Tibial artery (tissue), 4 donors: ENCODE measurements around the gene PNRC1.
"Not testable (repeated sequence)": the region's sequence is repeated elsewhere in the genome, so short reads cannot be mapped to it uniquely, and the experiment has no call there.

Source experiments
- DNase-seq, 2 donors: peaks; one replicate each; pipeline ENCODE4 v3.0.0-alpha.2; 2019
- H3K27ac ChIP-seq, 2 donors: fragments of 200-600 bp; sonication (generic) in 1 of 2; 1 replicate in 1 of 2; 2 replicates in 1 of 2; pipeline ENCODE4 v1.5.1; 2018 to 2019; ENCODE audit warnings: mild to moderate bottlenecking in 1 of 2
- H3K27me3 ChIP-seq, 2 donors: fragments of 200-600 bp; sonication (generic) in 1 of 2; one replicate each; pipeline versions ENCODE4 v1.5.1 to v1.6.0; 2016 to 2019
- H3K36me3 ChIP-seq, 3 donors: fragments of 200-600 bp; sonication (generic) in 2 of 3; one replicate each; pipeline ENCODE4 v1.5.1; 2016 to 2019; ENCODE audit warnings: mild to moderate bottlenecking in 2 of 3
- H3K4me1 ChIP-seq, 4 donors: fragments of 200-600 bp; sonication (generic) in 2 of 4; 1 replicate in 3 of 4; 2 replicates in 1 of 4; pipeline ENCODE4 v1.5.1; 2016 to 2019
- H3K4me3 ChIP-seq, 2 donors: fragments of 200-600 bp; sonication (generic) in 1 of 2; 1 replicate in 1 of 2; 2 replicates in 1 of 2; pipeline ENCODE4 v1.5.1; 2018 to 2019; ENCODE audit warnings: mild to moderate bottlenecking in 2 of 2
- H3K9me3 ChIP-seq, 3 donors: fragments of 200-600 bp; sonication (generic) in 1 of 3; one replicate each; pipeline ENCODE4 v1.5.1; 2016 to 2019
- CTCF ChIP-seq, 2 experiments: fragments of 200-600 bp in 1 of 2; fragments of 450-650 bp in 1 of 2; IDR thresholded peaks; one replicate each; pipeline ENCODE4 v1.5.1; 2017 to 2019; ENCODE audit warnings: antibody characterized with exemption in 2 of 2, mild to moderate bottlenecking in 1 of 2, moderate library complexity in 1 of 2
- intact Hi-C: fragments of 100-400 bp; cut with DNase I; formaldehyde crosslinking; loops from one replicate; pipeline ENCODE4 v1.15.0; 2023; ENCODE audit warnings: low total_unique reads

The PNRC1 gene

GRCh38 chr6:89063881-89064280 lies 16.7 kb upstream of the PNRC1 start:
- TF ChIP-seq CTCF (IDR thresholded peaks at IDR 0.05): no peak
- no peak overlapping the region for H3K4me3 ChIP-seq
- intact Hi-C loops: no loop called here
- no peaks in the 10 kb centered on the region for H3K9me3 ChIP-seq
- H3K27ac ChIP-seq: no peak overlapping the region
- DNase-seq: no peak
- H3K36me3 ChIP-seq: no peaks in the 10 kb centered on the region
- H3K4me1 ChIP-seq: no peaks in the 10 kb centered on the region
- no peaks in the 10 kb centered on the region for H3K27me3 ChIP-seq

GRCh38 chr6:89064931-89065330 lies 15.6 kb upstream of the PNRC1 start:
- H3K4me1 ChIP-seq, H3K36me3 ChIP-seq, H3K9me3 ChIP-seq, H3K27me3 ChIP-seq, H3K4me3 ChIP-seq, intact Hi-C loops, H3K27ac ChIP-seq, DNase-seq: not testable (repeated sequence)

- H3K27me3 ChIP-seq, H3K4me1 ChIP-seq, DNase-seq, intact Hi-C loops, H3K36me3 ChIP-seq, H3K4me3 ChIP-seq, H3K27ac ChIP-seq, H3K9me3 ChIP-seq: not testable (repeated sequence)
Measured at GRCh38 chr6:89066121-89066520, 14.4 kb upstream of the PNRC1 start.

- TF ChIP-seq CTCF (IDR thresholded peaks at IDR 0.05): no peak
- Histone ChIP-seq H3K27ac (no peak overlapping the region), H3K4me3 (no peak overlapping the region), H3K27me3 (no peaks in the 10 kb centered on the region), H3K4me1 (no peaks in the 10 kb centered on the region), H3K36me3 (no peaks in the 10 kb centered on the region), H3K9me3 (no peaks in the 10 kb centered on the region)
- intact Hi-C loops: no loop called here
- no peak for DNase-seq
Measured at GRCh38 chr6:89066940-89067646, 13.5 kb upstream of the PNRC1 start.

- intact Hi-C loops: no loop called here
- H3K27me3 ChIP-seq: no peaks in the 10 kb centered on the region
- H3K36me3 ChIP-seq: no peaks in the 10 kb centered on the region
- H3K4me1 ChIP-seq: no peaks in the 10 kb centered on the region
- no peak for DNase-seq
- H3K9me3 ChIP-seq: no peaks in the 10 kb centered on the region
- TF ChIP-seq CTCF (IDR thresholded peaks at IDR 0.05): no peak
- no peak overlapping the region for H3K4me3 ChIP-seq
- no peak overlapping the region for H3K27ac ChIP-seq
Measured at GRCh38 chr6:89067796-89068195, 12.8 kb upstream of the PNRC1 start.

GRCh38 chr6:89068695-89069094 lies 11.9 kb upstream of the PNRC1 start:
- intact Hi-C loops: no loop called here
- no peak for DNase-seq
- Histone ChIP-seq H3K4me3 (no peak overlapping the region), H3K36me3 (no peaks in the 10 kb centered on the region), H3K9me3 (no peaks in the 10 kb centered on the region), H3K4me1 (no peaks in the 10 kb centered on the region), H3K27ac (no peak overlapping the region), H3K27me3 (no peaks in the 10 kb centered on the region)
- no peak for TF ChIP-seq CTCF (IDR thresholded peaks at IDR 0.05)
